HG02610 (cell line): ENCODE measurements around the gene ITPKC.

ENCODE experiments used
- ATAC-seq: cut with Tn5 transposase; IDR thresholded peaks from one replicate; pipeline ENCODE4 v1.9.1; 2021; ENCODE audit warnings: mild to moderate bottlenecking, moderate library complexity; ENCODE audit not compliant: unreplicated experiment

The ITPKC gene

DNA sequence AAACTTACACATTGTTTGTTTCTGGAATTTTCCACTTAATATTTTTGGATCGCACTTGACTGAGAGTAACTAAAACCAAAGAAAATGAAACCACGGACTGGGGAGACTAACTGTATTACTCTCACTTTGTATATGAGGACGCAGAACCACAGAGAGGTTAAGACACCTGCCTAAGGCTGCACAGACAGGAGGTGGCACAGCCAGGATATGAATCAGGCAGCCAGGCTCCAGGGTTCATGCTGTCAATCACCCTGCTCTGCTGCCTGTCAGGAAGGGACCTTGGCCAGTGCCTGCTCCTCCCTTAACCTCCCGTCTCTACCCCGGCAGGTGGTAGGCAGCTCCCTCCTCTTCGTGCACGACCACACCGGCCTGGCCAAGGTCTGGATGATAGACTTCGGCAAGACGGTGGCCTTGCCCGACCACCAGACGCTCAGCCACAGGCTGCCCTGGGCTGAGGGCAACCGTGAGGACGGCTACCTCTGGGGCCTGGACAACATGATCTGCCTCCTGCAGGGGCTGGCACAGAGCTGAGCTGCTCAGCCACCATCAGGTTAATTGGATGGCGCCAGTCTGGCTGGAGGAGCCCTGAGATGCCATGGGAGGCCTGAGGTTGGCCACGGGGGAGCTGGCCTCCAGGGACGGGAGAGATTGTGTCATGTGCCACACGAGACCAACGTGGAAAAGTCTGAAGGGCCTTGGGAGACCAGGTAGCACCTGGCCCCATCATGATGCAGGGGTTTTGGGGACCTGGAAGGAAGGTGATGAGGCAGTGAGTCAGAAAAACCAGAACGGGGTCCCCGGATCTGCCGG is 22.3 kb downstream of the ITPKC start:
- ATAC-seq, result no peak

DNA sequence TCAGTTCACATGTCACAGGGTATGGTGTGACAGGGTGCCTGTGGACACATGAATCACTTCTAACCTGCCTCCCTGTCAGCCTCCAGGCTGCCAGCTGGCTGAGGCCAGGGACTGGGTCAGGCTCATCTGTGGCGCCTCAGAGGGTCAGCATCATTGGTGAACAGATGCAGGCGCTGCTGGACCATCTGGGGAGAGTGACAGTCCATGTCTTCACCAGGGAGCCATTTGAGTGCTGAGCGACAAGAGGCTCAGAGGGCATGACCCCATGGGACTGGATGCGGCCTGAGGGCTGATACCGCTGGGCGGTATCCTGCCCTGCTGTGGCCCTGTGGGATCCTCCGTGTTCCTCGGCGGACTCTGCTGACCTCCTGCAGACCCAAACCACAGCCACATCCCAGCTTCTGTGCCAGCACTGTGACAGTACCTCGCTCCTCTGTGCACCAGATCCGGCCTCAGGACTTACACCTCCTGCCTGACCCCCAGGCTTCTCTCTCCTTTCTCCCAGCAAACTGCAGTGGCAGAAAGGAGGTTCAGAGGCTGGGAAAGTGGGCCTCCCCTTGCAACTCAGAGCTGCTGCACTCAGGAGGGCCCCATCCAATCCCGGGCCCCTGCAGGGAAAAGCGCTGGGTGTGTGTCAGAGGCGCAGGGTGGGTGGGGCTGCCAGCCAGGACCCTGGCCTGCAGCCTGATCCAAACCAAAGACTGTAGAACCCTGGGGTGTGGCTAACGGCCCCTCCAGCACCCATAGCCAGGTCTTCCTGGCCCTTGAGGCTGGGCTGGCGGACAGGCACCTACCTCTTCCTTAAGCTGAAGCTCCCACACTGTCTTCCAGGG is 23.2 kb downstream of the ITPKC start:
- ATAC-seq, result no peak

GRCh38 chr19:40740747-40741146 is 23.8 kb downstream of the ITPKC start:
- no peak for ATAC-seq

DNA sequence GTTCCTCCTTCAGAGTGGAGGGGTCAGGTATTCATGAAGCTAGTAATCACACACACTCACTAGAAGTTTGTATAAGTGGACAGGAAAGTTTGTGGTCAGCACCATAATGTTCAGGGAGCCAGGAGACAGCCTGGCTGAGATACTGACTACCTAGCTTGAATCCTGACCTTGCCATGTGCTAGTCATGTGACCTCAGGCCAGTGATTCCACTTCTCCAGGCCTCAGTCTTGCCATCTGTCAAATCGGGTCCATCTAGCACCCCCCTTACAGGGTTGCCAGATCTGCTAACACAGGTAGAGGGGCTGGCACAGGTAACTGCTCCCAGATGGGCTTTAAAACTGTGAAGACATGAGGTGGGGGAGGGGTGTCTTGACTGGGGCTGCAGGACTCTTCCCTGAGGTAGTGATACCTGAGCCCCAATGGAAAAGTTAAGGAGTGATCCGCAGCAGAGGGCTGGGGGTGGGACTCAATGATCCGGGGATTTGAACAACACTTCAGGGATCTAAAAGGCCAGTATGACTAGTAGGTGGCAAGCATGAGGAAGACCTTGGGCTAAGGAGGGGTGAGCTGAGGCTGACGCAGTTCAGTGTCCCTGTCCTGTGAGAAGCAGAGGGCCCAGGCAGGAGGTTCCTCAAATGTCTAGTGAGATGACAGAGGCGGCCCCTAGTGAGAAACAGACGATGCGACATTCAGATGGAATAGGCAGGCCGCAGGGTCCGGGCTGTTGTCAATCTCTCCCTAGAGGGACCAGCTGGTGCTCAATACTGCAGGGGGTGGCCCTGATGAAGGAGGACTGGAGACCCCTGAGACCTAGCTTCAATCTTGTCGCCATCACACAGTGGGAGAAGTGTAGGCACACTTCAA is 24.8 kb downstream of the ITPKC start:
- no peak for ATAC-seq

GRCh38 chr19:40742477-40742876 is 25.6 kb downstream of the ITPKC start:
- ATAC-seq, result no peak

GRCh38 chr19:40742886-40743285 is 26.0 kb downstream of the ITPKC start:
- ATAC-seq, result no peak

DNA sequence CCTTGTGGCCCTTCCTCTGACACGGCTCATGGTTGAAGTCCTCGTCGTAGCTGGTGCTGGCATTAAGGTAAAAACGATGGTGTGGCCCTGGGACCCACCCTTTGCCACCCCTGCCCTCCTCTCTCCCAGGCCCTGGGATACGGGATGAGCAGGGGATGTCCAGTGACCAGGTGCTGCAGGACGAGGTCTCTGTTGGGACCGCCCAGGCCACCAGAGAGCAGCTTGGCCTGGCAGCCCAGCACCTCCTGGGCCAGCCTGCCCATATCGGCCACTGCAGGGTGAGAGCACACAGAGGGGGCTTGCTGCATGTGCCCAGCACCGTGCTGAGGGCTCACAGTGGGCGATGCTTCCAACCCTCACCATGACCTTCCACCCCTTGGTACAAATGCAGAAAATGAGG is 27.0 kb downstream of the ITPKC start:
- ATAC-seq, result no peak

DNA sequence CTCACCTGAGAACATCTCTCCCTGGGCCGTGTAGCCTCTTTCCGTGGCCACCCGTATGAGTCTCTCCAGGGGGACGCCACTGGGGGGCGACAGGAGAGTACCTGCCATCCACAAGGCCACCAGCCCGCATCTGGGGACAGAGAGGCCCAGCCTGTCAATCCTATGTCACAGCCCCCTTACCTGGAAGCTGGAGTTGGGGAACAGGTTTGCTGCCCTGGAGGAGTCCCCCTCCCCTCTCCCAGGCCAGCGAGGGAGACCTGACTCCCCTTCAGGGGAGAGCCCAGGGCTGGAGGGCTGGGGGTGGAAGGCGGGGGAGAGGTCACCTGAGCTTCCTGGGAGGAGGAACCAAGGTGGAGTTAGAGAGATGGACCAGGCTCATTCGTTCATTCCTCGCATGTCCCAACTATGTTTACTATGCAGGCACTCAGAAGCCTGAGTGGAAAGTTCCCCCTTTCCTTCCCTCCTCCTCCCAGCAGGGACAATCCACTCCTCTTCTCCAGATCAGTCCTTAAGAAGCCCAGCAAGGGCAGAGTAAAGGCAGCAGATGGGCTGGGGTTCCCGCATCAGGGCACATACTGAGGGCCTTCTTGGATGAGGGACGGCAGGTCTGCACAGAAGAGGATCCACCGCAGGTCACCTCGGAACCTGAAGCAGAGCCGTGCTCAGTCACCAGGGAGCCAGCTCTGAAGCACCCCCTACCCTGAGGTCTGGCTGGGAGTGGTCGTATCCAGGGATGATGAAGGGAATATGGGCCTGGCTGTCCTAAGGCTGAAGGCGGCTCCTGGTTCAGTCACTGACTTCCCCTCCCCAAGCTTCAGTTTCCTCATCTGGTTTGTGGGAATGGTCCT is 27.9 kb downstream of the ITPKC start:
- ATAC-seq, result no peak

DNA sequence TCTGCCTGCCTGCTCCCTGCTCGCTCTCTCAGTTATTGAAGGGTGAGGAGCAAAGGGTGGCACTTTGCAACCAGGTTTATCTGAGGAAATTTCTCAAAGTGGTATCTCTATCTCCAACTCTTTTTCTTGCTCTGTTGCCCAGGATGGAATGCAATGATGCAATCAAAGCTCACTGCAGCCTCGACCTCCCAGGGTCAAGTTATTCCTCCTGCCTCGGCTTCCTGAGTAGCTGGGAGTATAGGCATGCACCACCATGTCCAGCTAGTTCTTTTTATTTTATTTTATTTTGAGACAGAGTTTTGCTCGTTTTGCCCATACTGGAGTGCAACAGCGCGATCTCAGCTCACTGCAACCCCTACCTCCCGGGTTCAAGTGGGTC is 28.5 kb downstream of the ITPKC start:
- no peak for ATAC-seq

GRCh38 chr19:40747536-40747935 is 30.6 kb downstream of the ITPKC start:
- ATAC-seq, result no peak

- peak; percentile 86 for ATAC-seq
Measured at GRCh38 chr19:40750058-40750873, 33.4 kb downstream of the ITPKC start, which contains the start of gene ACTMAP. TSS of gene ACTMAP (minus strand) at chr19:40750477. CDS start at chr19:40749803, 674 bp downstream.

DNA sequence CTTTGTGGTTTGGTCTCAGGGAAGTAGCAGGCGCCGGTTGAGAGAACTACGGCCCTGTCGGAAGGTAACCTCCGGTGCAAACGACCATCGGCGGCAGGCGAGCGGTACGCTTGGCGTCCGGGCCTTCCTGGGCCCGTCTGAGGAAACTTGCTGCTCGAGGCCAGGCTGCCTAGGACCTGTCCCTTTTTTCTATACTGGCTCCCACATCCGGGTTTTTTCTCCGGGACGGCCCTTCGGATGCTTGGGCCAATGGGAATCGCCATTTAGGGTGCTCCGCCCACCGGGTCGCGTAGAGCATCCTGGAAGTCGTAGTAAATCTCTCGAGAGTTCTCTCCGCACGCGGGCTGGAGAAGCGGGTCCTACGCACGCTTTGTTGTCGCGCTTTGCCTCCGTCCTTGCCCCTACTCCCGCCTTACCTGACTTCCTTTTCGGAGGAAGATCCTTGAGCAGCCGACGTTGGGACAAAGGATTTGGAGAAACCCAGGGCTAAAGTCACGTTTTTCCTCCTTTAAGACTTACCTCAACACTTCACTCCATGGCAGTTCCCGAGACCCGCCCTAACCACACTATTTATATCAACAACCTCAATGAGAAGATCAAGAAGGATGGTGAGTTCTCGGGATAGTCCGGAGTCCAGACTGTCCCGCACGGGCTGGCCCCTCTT is 34.1 kb downstream of the ITPKC start, which contains the start of gene SNRPA:
TSS of gene SNRPA (plus strand) at position 330 of the 664 bp plus-strand sequence. CDS start at position 536, 206 bp downstream.
- peak; percentile 52 for ATAC-seq

- no peak for ATAC-seq
Measured at GRCh38 chr19:40752257-40752781, 35.4 kb downstream of the ITPKC start.

- ATAC-seq, result no peak
Measured at GRCh38 chr19:40754611-40755247, 37.8 kb downstream of the ITPKC start.

DNA sequence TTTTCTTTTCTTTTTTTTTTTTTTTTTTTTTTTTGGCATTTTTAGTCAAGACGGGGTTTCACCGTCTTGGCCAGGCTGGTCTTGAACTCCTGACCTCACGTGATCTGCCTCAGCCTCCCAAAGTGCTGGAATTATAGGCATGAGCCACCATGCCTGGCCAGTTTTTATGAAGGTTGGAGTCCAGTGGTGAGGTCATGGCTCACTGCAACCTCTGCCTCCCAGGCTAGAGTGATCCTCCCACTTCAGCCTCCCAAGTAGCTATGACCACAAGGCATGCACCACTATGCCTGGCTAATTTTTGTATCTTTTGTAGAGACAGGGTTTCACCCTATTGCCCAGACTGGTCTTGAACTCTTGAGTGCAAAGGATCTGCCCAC is 38.3 kb downstream of the ITPKC start:
- ATAC-seq, result no peak

GRCh38 chr19:40755791-40756190 is 38.9 kb downstream of the ITPKC start:
- no peak for ATAC-seq

DNA sequence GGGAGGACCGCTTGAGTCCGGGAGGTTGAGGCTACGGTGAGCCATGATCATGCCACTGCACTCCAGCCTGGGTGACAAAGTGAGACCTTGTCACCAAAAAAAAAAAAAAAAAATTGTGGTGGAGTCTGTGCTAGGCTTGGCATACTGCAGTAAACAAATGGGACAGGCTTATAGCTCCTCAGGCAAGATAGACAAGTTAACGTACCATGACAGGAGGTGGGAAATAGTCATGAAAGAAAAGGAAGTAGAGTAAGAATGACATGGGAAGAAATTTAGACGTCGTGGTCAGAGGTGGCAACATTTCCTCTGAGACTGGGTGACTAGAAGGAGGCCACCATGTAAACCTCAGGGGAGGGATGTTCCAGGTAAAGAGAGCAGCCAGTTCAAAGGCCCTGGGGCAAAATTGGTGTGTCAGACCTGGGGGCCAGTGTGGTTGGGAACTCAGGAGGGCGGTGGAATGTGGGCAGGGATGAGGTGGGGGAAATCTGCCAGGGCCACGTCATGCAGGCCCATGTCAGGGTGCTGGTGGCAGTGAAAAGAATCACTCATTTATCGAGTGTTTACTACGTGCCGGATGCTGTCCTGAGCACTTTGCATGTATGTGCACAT is 39.7 kb downstream of the ITPKC start:
- no peak for ATAC-seq

GRCh38 chr19:40758491-40758890 is 41.6 kb downstream of the ITPKC start:
- ATAC-seq, result no peak
